ENCODE measurements around the gene DIP2C. TPM values are rescaled to one million over a fixed set of nuclear protein-coding genes. Genes with fewer than 3 reads are reported as not detected.

Gene DIP2C
- total RNA-seq, 1 donor from 2014 or later = 30.8 TPM

- no peaks in the 10 kb centered on the region for H3K36me3 ChIP-seq
- no peaks in the 10 kb centered on the region for H3K9me3 ChIP-seq (replicated peaks)
- no peak for TF ChIP-seq CTCF (IDR thresholded peaks at IDR 0.05; ENCODE audit: borderline replicate concordance)
- no peak for DNase-seq
- H3K4me1 ChIP-seq = peaks cover 35% of the 10 kb centered on the region
- no peaks in the 10 kb centered on the region for H3K27me3 ChIP-seq (ENCODE audit: low read depth)
- intact Hi-C loops (cut with micrococcal nuclease) = no loop called here
- no peak overlapping the region for H3K4me3 ChIP-seq
- H3K27ac ChIP-seq (replicated peaks) = no peak overlapping the region
Observed at GRCh38 chr10:547591-548081, 141.8 kb downstream of the DIP2C start.

GRCh38 chr10:546971-547590, 142.4 kb downstream of the DIP2C start:
- Histone ChIP-seq H3K27me3 (ENCODE audit: low read depth) (no peaks in the 10 kb centered on the region), H3K36me3 (no peaks in the 10 kb centered on the region), H3K9me3 (replicated peaks) (no peaks in the 10 kb centered on the region), H3K4me3 (no peak overlapping the region), H3K4me1 (peaks cover 35% of the 10 kb centered on the region), H3K27ac (replicated peaks) (no peak overlapping the region)
- no peak for DNase-seq
- intact Hi-C loops (cut with micrococcal nuclease) = no loop called here
- TF ChIP-seq CTCF (IDR thresholded peaks at IDR 0.05; ENCODE audit: borderline replicate concordance) = no peak

GRCh38 chr10:546451-546850, 143.0 kb downstream of the DIP2C start:
- no peak overlapping the region for H3K27ac ChIP-seq (replicated peaks)
- DNase-seq = no peak
- no peak overlapping the region for H3K4me3 ChIP-seq
- peaks cover 35% of the 10 kb centered on the region for H3K4me1 ChIP-seq
- TF ChIP-seq CTCF (IDR thresholded peaks at IDR 0.05; ENCODE audit: borderline replicate concordance) = no peak
- H3K36me3 ChIP-seq = no peaks in the 10 kb centered on the region
- no peaks in the 10 kb centered on the region for H3K27me3 ChIP-seq (ENCODE audit: low read depth)
- H3K9me3 ChIP-seq (replicated peaks) = no peaks in the 10 kb centered on the region
- intact Hi-C loops (cut with micrococcal nuclease) = no loop called here

GRCh38 chr10:543862-544822, 145.3 kb downstream of the DIP2C start:
- Histone ChIP-seq H3K9me3 (replicated peaks) (no peaks in the 10 kb centered on the region), H3K27ac (replicated peaks) (no peak overlapping the region), H3K36me3 (no peaks in the 10 kb centered on the region), H3K27me3 (ENCODE audit: low read depth) (no peaks in the 10 kb centered on the region), H3K4me3 (no peak overlapping the region), H3K4me1 (peaks cover 26% of the 10 kb centered on the region)
- DNase-seq = no peak
- TF ChIP-seq CTCF (IDR thresholded peaks at IDR 0.05; ENCODE audit: borderline replicate concordance) = no peak
- intact Hi-C loops (cut with micrococcal nuclease) = no loop called here

GRCh38 chr10:543131-543530, 146.3 kb downstream of the DIP2C start:
- H3K36me3 ChIP-seq = no peaks in the 10 kb centered on the region
- no peak for TF ChIP-seq CTCF (IDR thresholded peaks at IDR 0.05; ENCODE audit: borderline replicate concordance)

More at GRCh38 chr10:543131-543530, 146.3 kb downstream of the DIP2C start:
- Histone ChIP-seq H3K27ac (replicated peaks) (no peak overlapping the region), H3K9me3 (replicated peaks) (no peaks in the 10 kb centered on the region), H3K4me1 (peaks cover 25% of the 10 kb centered on the region), H3K27me3 (ENCODE audit: low read depth) (no peaks in the 10 kb centered on the region), H3K4me3 (no peak overlapping the region)
- no peak for DNase-seq
- intact Hi-C loops (cut with micrococcal nuclease) = no loop called here
